OCI-LY1 (cell line): ENCODE measurements around the gene RXFP4.
A peak's percentile ranks its signal among the peaks of the same experiment; 100 is the strongest.

Source experiments
- H2AFZ ChIP-seq: fragments of 200-600 bp; sonication (generic), shearing (Covaris generic); 2 replicates; pipeline ENCODE4 v1.6.0; 2014; ENCODE audit warnings: antibody characterized with exemption, mild to moderate bottlenecking, low read length
- H3F3A ChIP-seq: fragments of 200-600 bp; sonication (generic), shearing (Covaris generic); 2 replicates; pipeline ENCODE4 v1.6.0; 2014; ENCODE audit warnings: mild to moderate bottlenecking, antibody characterized with exemption, low read length, moderate library complexity; ENCODE audit not compliant: insufficient read depth
- H3K27ac ChIP-seq: fragments of 200-600 bp; sonication (generic); 2 replicates; pipeline ENCODE4 v1.5.1; 2014; ENCODE audit warnings: low read length, mixed run types, mild to moderate bottlenecking, low read depth; ENCODE audit not compliant: poor library complexity, severe bottlenecking
- H3K27me3 ChIP-seq: fragments of 200-600 bp; sonication (generic); 2 replicates; pipeline ENCODE4 v1.6.0; 2014; ENCODE audit warnings: antibody characterized with exemption, mild to moderate bottlenecking, low read length, moderate library complexity; ENCODE audit not compliant: insufficient read depth
- H3K36me3 ChIP-seq: fragments of 200-600 bp; sonication (generic); 2 replicates; pipeline ENCODE4 v1.6.1; 2014; ENCODE audit warnings: mild to moderate bottlenecking, antibody characterized with exemption, low read length, moderate library complexity, mixed read lengths; ENCODE audit not compliant: insufficient read depth
- H3K4me1 ChIP-seq: fragments of 200-600 bp; sonication (generic); 2 replicates; pipeline ENCODE4 v1.5.1; 2014; ENCODE audit warnings: mild to moderate bottlenecking, low read length, moderate library complexity; ENCODE audit not compliant: insufficient read depth, severe bottlenecking
- H3K4me2 ChIP-seq: fragments of 200-600 bp; sonication (generic), shearing (Covaris generic); 2 replicates; pipeline ENCODE4 v1.6.1; 2014; ENCODE audit warnings: low read length
- H3K4me3 ChIP-seq: fragments of 200-600 bp; sonication (generic); 2 replicates; pipeline ENCODE4 v1.5.1; 2014; ENCODE audit warnings: low read length, low read depth, mild to moderate bottlenecking, mixed read lengths; ENCODE audit not compliant: poor library complexity, severe bottlenecking
- H3K79me2 ChIP-seq: fragments of 200-600 bp; shearing (Covaris generic); 2 replicates; pipeline ENCODE4 v1.6.1; 2016; ENCODE audit warnings: mixed run types, low read length, mixed read lengths; ENCODE audit not compliant: insufficient read depth
- H3K9ac ChIP-seq: fragments of 200-600 bp; sonication (generic), shearing (Covaris generic); 2 replicates; pipeline ENCODE4 v1.6.1; 2014; ENCODE audit warnings: mild to moderate bottlenecking, low read length, mixed read lengths
- H3K9me2 ChIP-seq: fragments of 200-600 bp; sonication (generic), shearing (Covaris generic); 2 replicates; pipeline ENCODE4 v1.6.1; 2014; ENCODE audit warnings: low read depth, mild to moderate bottlenecking, low read length, mixed read lengths
- H3K9me3 ChIP-seq: fragments of 200-600 bp; shearing (Covaris generic); 2 replicates; pipeline ENCODE4 v1.6.1; 2014; ENCODE audit warnings: low read length, mixed read lengths
- H4K20me1 ChIP-seq: fragments of 200-600 bp; sonication (generic), shearing (Covaris generic); 2 replicates; pipeline ENCODE4 v1.6.0; 2016; ENCODE audit warnings: mild to moderate bottlenecking, low read length; ENCODE audit not compliant: insufficient read depth
- CTCF ChIP-seq: fragments of 200-600 bp; sonication (generic), shearing (Covaris generic); IDR thresholded peaks from 2 replicates; pipeline ENCODE4 v1.5.1; 2017; ENCODE audit warnings: mild to moderate bottlenecking, antibody characterized with exemption, low read length, moderate library complexity, mixed read lengths
- EZH2 ChIP-seq: fragments of 200-600 bp; sonication (generic), shearing (Covaris generic); IDR thresholded peaks from 2 replicates; pipeline ENCODE4 v1.8.0; 2017; ENCODE audit warnings: borderline replicate concordance, mixed run types, mild to moderate bottlenecking, antibody characterized with exemption, low read length, moderate library complexity, mixed read lengths

The RXFP4 gene

GRCh38 chr1:155975375-155976061 lies 34.1 kb downstream of the RXFP4 start:
- no peaks in the 10 kb centered on the region for H4K20me1 ChIP-seq
- H3K9ac ChIP-seq: peak overlapping the region; percentile 97
- TF ChIP-seq EZH2: no peak
- TF ChIP-seq CTCF: no peak
- peak overlapping the region; percentile 92 for H3K4me3 ChIP-seq
- H3K27me3 ChIP-seq: no peaks in the 10 kb centered on the region
- H3K9me2 ChIP-seq: no peaks in the 10 kb centered on the region
- H3K9me3 ChIP-seq: no peaks in the 10 kb centered on the region
- peaks cover 73% of the 10 kb centered on the region for H3K79me2 ChIP-seq
- peak overlapping the region; percentile 87 for H3K4me2 ChIP-seq
- H2AFZ ChIP-seq: no peak overlapping the region
- peaks cover 22% of the 10 kb centered on the region; the same call in 1 of the 2 replicates for H3K36me3 ChIP-seq
- H3K27ac ChIP-seq: peak overlapping the region; percentile 96
- no peaks in the 10 kb centered on the region for H3F3A ChIP-seq
- H3K4me1 ChIP-seq: peaks cover 78% of the 10 kb centered on the region

- no peaks in the 10 kb centered on the region for H3K9me3 ChIP-seq
- H3K4me2 ChIP-seq: peak overlapping the region; percentile 87
- peaks cover 68% of the 10 kb centered on the region for H3K79me2 ChIP-seq
- peak overlapping the region; percentile 97 for H3K9ac ChIP-seq
- H3F3A ChIP-seq: no peaks in the 10 kb centered on the region
- no peaks in the 10 kb centered on the region for H3K27me3 ChIP-seq
- peaks cover 78% of the 10 kb centered on the region for H3K4me1 ChIP-seq
- peak overlapping the region; percentile 92 for H3K4me3 ChIP-seq
- H3K27ac ChIP-seq: peak overlapping the region; percentile 96
- no peaks in the 10 kb centered on the region for H4K20me1 ChIP-seq
- TF ChIP-seq CTCF: no peak
- TF ChIP-seq EZH2: no peak
- H2AFZ ChIP-seq: no peak overlapping the region
- no peaks in the 10 kb centered on the region for H3K9me2 ChIP-seq
- H3K36me3 ChIP-seq: peaks cover 22% of the 10 kb centered on the region; the same call in 1 of the 2 replicates
Measured at GRCh38 chr1:155976062-155976912, 34.8 kb downstream of the RXFP4 start.

GRCh38 chr1:155976913-155977689 lies 35.7 kb downstream of the RXFP4 start:
- H3K4me2 ChIP-seq: peak overlapping the region; percentile 87
- H3K4me3 ChIP-seq: peak overlapping the region; percentile 92
- no peaks in the 10 kb centered on the region for H3F3A ChIP-seq
- H3K79me2 ChIP-seq: peaks cover 60% of the 10 kb centered on the region
- H4K20me1 ChIP-seq: no peaks in the 10 kb centered on the region
- peaks cover 20% of the 10 kb centered on the region; the same call in 1 of the 2 replicates for H3K36me3 ChIP-seq
- peak overlapping the region; percentile 97 for H3K9ac ChIP-seq
- no peaks in the 10 kb centered on the region for H3K9me2 ChIP-seq
- peaks cover 78% of the 10 kb centered on the region for H3K4me1 ChIP-seq
- no peaks in the 10 kb centered on the region for H3K27me3 ChIP-seq
- no peaks in the 10 kb centered on the region for H3K9me3 ChIP-seq
- no peak overlapping the region for H2AFZ ChIP-seq
- TF ChIP-seq EZH2: no peak
- no peak for TF ChIP-seq CTCF
- H3K27ac ChIP-seq: peak overlapping the region; percentile 96
